T-helper 2 cell treated with Interferon-gamma antibody and Interleukin-4, amounts not matched to agents 5 μg/mL and 100 μg/mL, for 36 hours (primary cell): ENCODE results near the gene PIGK.

Experiments
- DNase-seq: peaks from one replicate; pipeline ENCODE4 v3.0.0; 2021; ENCODE audit warnings: low spot score
- H3K27ac Mint-ChIP-seq: one replicate; pipeline ENCODE4 v1.8.0; 2021; ENCODE audit warnings: mild to moderate bottlenecking, mixed read lengths
- H3K27me3 Mint-ChIP-seq: one replicate; pipeline ENCODE4 v1.8.0; 2021; ENCODE audit warnings: low read depth, mixed read lengths
- H3K36me3 Mint-ChIP-seq: one replicate; pipeline ENCODE4 v1.8.0; 2021; ENCODE audit warnings: low read depth, mixed read lengths
- H3K4me1 Mint-ChIP-seq: one replicate; pipeline ENCODE4 v1.8.0; 2021; ENCODE audit warnings: low read depth, mixed read lengths
- H3K4me3 Mint-ChIP-seq: one replicate; pipeline ENCODE4 v1.8.0; 2022; ENCODE audit warnings: mild to moderate bottlenecking, moderate library complexity, mixed read lengths
- H3K9me3 Mint-ChIP-seq: one replicate; pipeline ENCODE4 v1.8.0; 2021; ENCODE audit warnings: mixed read lengths

Gene PIGK

DNA sequence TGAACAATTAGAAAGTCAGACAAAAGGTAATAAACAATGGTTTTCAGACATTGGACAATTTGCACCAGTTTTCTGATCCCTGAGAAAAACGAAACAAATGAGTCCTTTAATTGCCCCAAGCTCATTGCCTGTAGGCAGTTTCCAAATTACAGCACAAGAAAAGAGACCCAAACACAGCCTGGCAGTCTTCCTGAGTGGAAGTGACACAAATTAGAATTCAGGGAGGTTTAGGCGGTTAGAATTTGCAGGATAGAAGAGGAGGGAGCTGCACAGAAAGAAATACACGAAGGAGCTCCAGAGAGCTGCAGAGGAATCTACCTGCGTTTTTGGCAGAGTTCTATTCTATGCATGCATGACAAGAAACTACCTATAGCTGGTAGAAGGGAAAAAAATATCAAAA, 115.7 kb downstream of the PIGK start:
- no peaks in the 10 kb centered on the region for H3K27me3 Mint-ChIP-seq
- no peak overlapping the region for H3K27ac Mint-ChIP-seq
- H3K36me3 Mint-ChIP-seq: no peaks in the 10 kb centered on the region
- no peak for DNase-seq
- H3K4me3 Mint-ChIP-seq: no peak overlapping the region
- H3K9me3 Mint-ChIP-seq: no peaks in the 10 kb centered on the region
- H3K4me1 Mint-ChIP-seq: no peaks in the 10 kb centered on the region

- H3K27ac Mint-ChIP-seq: no peak overlapping the region
- H3K4me1 Mint-ChIP-seq: no peaks in the 10 kb centered on the region
- H3K9me3 Mint-ChIP-seq: no peaks in the 10 kb centered on the region
- no peaks in the 10 kb centered on the region for H3K36me3 Mint-ChIP-seq
- no peaks in the 10 kb centered on the region for H3K27me3 Mint-ChIP-seq
- no peak for DNase-seq
- no peak overlapping the region for H3K4me3 Mint-ChIP-seq
Measured at GRCh38 chr1:77100875-77101274, 118.4 kb downstream of the PIGK start.

- Mint-ChIP-seq H3K36me3 (no peaks in the 10 kb centered on the region), H3K9me3 (no peaks in the 10 kb centered on the region), H3K27me3 (no peaks in the 10 kb centered on the region), H3K4me1 (no peaks in the 10 kb centered on the region), H3K4me3 (no peak overlapping the region), H3K27ac (no peak overlapping the region)
- DNase-seq: no peak
Measured at GRCh38 chr1:77096496-77097255, 122.6 kb downstream of the PIGK start.

GRCh38 chr1:77095236-77095635, 124.0 kb downstream of the PIGK start:
- no peak for DNase-seq
- Mint-ChIP-seq H3K4me1 (no peaks in the 10 kb centered on the region), H3K27ac (no peak overlapping the region), H3K36me3 (no peaks in the 10 kb centered on the region), H3K9me3 (no peaks in the 10 kb centered on the region), H3K4me3 (no peak overlapping the region), H3K27me3 (no peaks in the 10 kb centered on the region)

- Mint-ChIP-seq H3K4me1 (no peaks in the 10 kb centered on the region), H3K27ac (no peak overlapping the region), H3K36me3 (no peaks in the 10 kb centered on the region), H3K27me3 (no peaks in the 10 kb centered on the region), H3K9me3 (no peaks in the 10 kb centered on the region), H3K4me3 (no peak overlapping the region)
- no peak for DNase-seq
Measured at GRCh38 chr1:77089756-77090155, 129.5 kb downstream of the PIGK start.

- Mint-ChIP-seq H3K4me1 (no peaks in the 10 kb centered on the region), H3K4me3 (no peak overlapping the region), H3K9me3 (no peaks in the 10 kb centered on the region), H3K36me3 (no peaks in the 10 kb centered on the region), H3K27me3 (no peaks in the 10 kb centered on the region), H3K27ac (no peak overlapping the region)
- DNase-seq: no peak
Measured at GRCh38 chr1:77085109-77085508, 134.1 kb downstream of the PIGK start.

GRCh38 chr1:77084457-77084856, 134.8 kb downstream of the PIGK start:
- no peaks in the 10 kb centered on the region for H3K4me1 Mint-ChIP-seq

GRCh38 chr1:77081834-77082233, 137.4 kb downstream of the PIGK start:
- DNase-seq: no peak
- H3K27me3 Mint-ChIP-seq: no peaks in the 10 kb centered on the region
- H3K9me3 Mint-ChIP-seq: no peaks in the 10 kb centered on the region
- H3K27ac Mint-ChIP-seq: no peak overlapping the region
- H3K36me3 Mint-ChIP-seq: no peaks in the 10 kb centered on the region
- H3K4me1 Mint-ChIP-seq: no peaks in the 10 kb centered on the region
- H3K4me3 Mint-ChIP-seq: no peak overlapping the region

More at GRCh38 chr1:77084457-77084856, 134.8 kb downstream of the PIGK start:
- no peak for DNase-seq
- Mint-ChIP-seq H3K4me3 (no peak overlapping the region), H3K36me3 (no peaks in the 10 kb centered on the region), H3K9me3 (no peaks in the 10 kb centered on the region), H3K27me3 (no peaks in the 10 kb centered on the region), H3K27ac (no peak overlapping the region)

GRCh38 chr1:77076759-77077158, 142.5 kb downstream of the PIGK start:
- H3K36me3 Mint-ChIP-seq: no peaks in the 10 kb centered on the region
- H3K27ac Mint-ChIP-seq: no peak overlapping the region
- no peak overlapping the region for H3K4me3 Mint-ChIP-seq
- DNase-seq: no peak
- H3K27me3 Mint-ChIP-seq: peaks cover 6% of the 10 kb centered on the region
- H3K4me1 Mint-ChIP-seq: no peaks in the 10 kb centered on the region
- no peaks in the 10 kb centered on the region for H3K9me3 Mint-ChIP-seq

GRCh38 chr1:77068013-77068412, 151.2 kb downstream of the PIGK start:
- H3K9me3 Mint-ChIP-seq: no peaks in the 10 kb centered on the region
- H3K4me1 Mint-ChIP-seq: no peaks in the 10 kb centered on the region
- H3K4me3 Mint-ChIP-seq: no peak overlapping the region
- no peak overlapping the region for H3K27ac Mint-ChIP-seq
- peaks cover 2% of the 10 kb centered on the region for H3K27me3 Mint-ChIP-seq
- no peaks in the 10 kb centered on the region for H3K36me3 Mint-ChIP-seq
- no peak for DNase-seq

DNA sequence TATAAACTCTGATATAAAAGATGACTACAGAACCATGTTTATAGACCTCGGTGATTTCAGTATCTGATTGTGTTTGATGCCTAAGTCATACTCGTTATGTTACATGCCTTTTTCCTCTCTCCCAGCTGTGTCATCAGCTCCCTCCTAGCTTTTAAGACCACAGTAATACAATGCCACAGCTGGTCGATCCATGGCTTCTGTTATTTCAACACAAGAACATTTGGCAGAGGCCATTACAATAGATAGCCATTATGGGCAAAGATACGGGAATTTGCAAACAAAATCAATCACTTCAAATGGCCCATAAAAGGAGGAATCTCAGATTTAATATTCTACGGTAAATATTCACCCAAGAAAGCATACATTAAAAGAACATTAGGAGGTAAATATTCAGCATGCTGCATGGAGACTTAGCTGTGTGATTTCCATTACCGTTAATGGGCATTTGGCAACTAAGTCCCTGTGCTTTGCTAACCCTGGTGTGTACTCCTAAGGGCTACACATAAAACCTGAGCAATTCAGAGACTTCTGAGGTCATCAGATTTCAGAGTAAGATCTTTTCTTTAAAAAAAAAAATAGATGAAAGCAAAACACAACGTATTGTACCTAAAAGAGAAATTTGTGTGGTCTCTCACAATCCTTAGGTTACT, 153.4 kb downstream of the PIGK start:
- H3K4me1 Mint-ChIP-seq: no peaks in the 10 kb centered on the region
- no peak for DNase-seq
- H3K9me3 Mint-ChIP-seq: no peaks in the 10 kb centered on the region
- H3K36me3 Mint-ChIP-seq: no peaks in the 10 kb centered on the region
- peaks cover 2% of the 10 kb centered on the region for H3K27me3 Mint-ChIP-seq
- no peak overlapping the region for H3K4me3 Mint-ChIP-seq
- H3K27ac Mint-ChIP-seq: no peak overlapping the region

GRCh38 chr1:77064246-77064645, 155.0 kb downstream of the PIGK start:
- Mint-ChIP-seq H3K36me3 (no peaks in the 10 kb centered on the region), H3K27ac (no peak overlapping the region), H3K4me3 (no peak overlapping the region), H3K27me3 (peaks cover 2% of the 10 kb centered on the region), H3K9me3 (no peaks in the 10 kb centered on the region), H3K4me1 (no peaks in the 10 kb centered on the region)
- DNase-seq: no peak

GRCh38 chr1:77063118-77063517, 156.1 kb downstream of the PIGK start:
- no peaks in the 10 kb centered on the region for H3K4me1 Mint-ChIP-seq
- DNase-seq: no peak
- H3K4me3 Mint-ChIP-seq: no peak overlapping the region
- H3K36me3 Mint-ChIP-seq: no peaks in the 10 kb centered on the region
- peaks cover 2% of the 10 kb centered on the region for H3K27me3 Mint-ChIP-seq
- no peaks in the 10 kb centered on the region for H3K9me3 Mint-ChIP-seq
- no peak overlapping the region for H3K27ac Mint-ChIP-seq

DNA sequence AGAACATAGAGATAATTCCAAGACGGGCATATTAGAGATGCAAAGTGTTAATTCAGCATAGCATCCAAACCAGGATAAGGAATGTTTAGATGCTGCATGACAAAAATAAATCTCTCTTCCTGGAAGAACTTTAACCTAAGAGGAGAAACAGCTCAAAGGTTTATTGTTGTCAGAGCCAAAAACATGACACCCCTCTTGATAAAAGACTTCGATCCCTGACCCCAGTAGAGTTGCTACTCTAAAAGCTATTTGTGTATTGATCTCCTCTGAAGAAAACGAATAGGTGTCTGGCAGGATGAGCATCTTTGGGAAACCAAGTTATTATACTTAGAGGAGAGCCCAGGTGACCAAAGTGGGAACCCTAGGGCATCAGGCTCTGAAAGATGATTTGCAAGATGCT, 158.1 kb downstream of the PIGK start:
- no peak overlapping the region for H3K27ac Mint-ChIP-seq
- H3K36me3 Mint-ChIP-seq: no peaks in the 10 kb centered on the region
- no peaks in the 10 kb centered on the region for H3K9me3 Mint-ChIP-seq
- no peaks in the 10 kb centered on the region for H3K4me1 Mint-ChIP-seq
- peaks cover 2% of the 10 kb centered on the region for H3K27me3 Mint-ChIP-seq
- no peak overlapping the region for H3K4me3 Mint-ChIP-seq
- no peak for DNase-seq

GRCh38 chr1:77060000-77060399, 159.2 kb downstream of the PIGK start:
- H3K4me3 Mint-ChIP-seq: no peak overlapping the region
- no peak overlapping the region for H3K27ac Mint-ChIP-seq
- no peaks in the 10 kb centered on the region for H3K27me3 Mint-ChIP-seq
- no peaks in the 10 kb centered on the region for H3K36me3 Mint-ChIP-seq
- DNase-seq: no peak
- H3K4me1 Mint-ChIP-seq: no peaks in the 10 kb centered on the region
- H3K9me3 Mint-ChIP-seq: no peaks in the 10 kb centered on the region
